CD14-positive monocyte (primary cell): Measurements from ENCODE around the gene GRHL1. TPM values are rescaled to one million over a fixed set of nuclear protein-coding genes. Genes with fewer than 3 reads are reported as not detected.

Experiments
- DNase-seq, 3 donors: peaks; one replicate each; pipeline ENCODE4 v3.0.0-alpha.2; 2011 to 2022
- H2AFZ ChIP-seq: 2 replicates; pipeline ENCODE4 v1.6.0; 2012; ENCODE audit warnings: mild to moderate bottlenecking, low read depth, low read length, inconsistent platforms; ENCODE audit not compliant: insufficient read depth, poor library complexity, severe bottlenecking
- H3K27ac ChIP-seq, 2 donors: 1 replicate in 1 of 2; 2 replicates in 1 of 2; pipeline ENCODE4 v1.5.1; 2012 to 2013; ENCODE audit warnings: low read length in 2 of 2, control low read depth in 1 of 2, inconsistent platforms in 1 of 2, low read depth in 1 of 2, mild to moderate bottlenecking in 1 of 2
- H3K27me3 ChIP-seq, 2 donors: one replicate each; pipeline versions ENCODE4 v1.6.0 to v1.6.1; 2011 to 2013; ENCODE audit warnings: low read length in 2 of 2; ENCODE audit not compliant: control insufficient read depth in 2 of 2, insufficient read depth in 2 of 2
- H3K36me3 ChIP-seq, 2 donors: replicated peaks in 1 of 2; 1 replicate in 1 of 2; 2 replicates in 1 of 2; pipeline versions ENCODE4 v1.5.1 to v1.6.1; 2012 to 2013; ENCODE audit warnings: low read length in 2 of 2, control low read depth in 1 of 2, inconsistent platforms in 1 of 2, mild to moderate bottlenecking in 1 of 2; ENCODE audit not compliant: insufficient read depth in 2 of 2, control insufficient read depth in 1 of 2
- H3K4me1 ChIP-seq, 2 donors: 1 replicate in 1 of 2; 2 replicates in 1 of 2; pipeline versions ENCODE4 v1.5.1 to v1.6.1; 2012 to 2013; ENCODE audit warnings: low read length in 2 of 2, control low read depth in 1 of 2, inconsistent platforms in 1 of 2, mild to moderate bottlenecking in 1 of 2, moderate library complexity in 1 of 2; ENCODE audit not compliant: insufficient read depth in 2 of 2, control insufficient read depth in 1 of 2
- H3K4me2 ChIP-seq: replicated peaks from 2 replicates; pipeline ENCODE3; 2012; ENCODE audit warnings: low read length, moderate library complexity, mild to moderate bottlenecking; ENCODE audit not compliant: poor library complexity, severe bottlenecking; ENCODE audit errors: extremely low read depth
- H3K4me3 ChIP-seq, 3 experiments: fragments of 200-600 bp in 1 of 3; sonication (generic) in 1 of 3; replicated peaks in 1 of 3; 1 replicate in 2 of 3; 2 replicates in 1 of 3; pipeline ENCODE4 v1.5.1; 2011 to 2013; ENCODE audit warnings: low read length in 3 of 3, mild to moderate bottlenecking in 3 of 3, control low read depth in 2 of 3, low read depth in 2 of 3, inconsistent platforms in 1 of 3, moderate library complexity in 1 of 3
- H3K79me2 ChIP-seq: 2 replicates; pipeline ENCODE4 v1.6.0; 2012; ENCODE audit warnings: mild to moderate bottlenecking, control low read depth, inconsistent platforms, low read length, moderate library complexity; ENCODE audit not compliant: insufficient read depth
- H3K9ac ChIP-seq: 2 replicates; pipeline ENCODE4 v1.6.0; 2017; ENCODE audit warnings: low read length, mild to moderate bottlenecking; ENCODE audit not compliant: insufficient read depth, poor library complexity, severe bottlenecking
- H3K9me3 ChIP-seq, 2 donors: replicated peaks in 1 of 2; 1 replicate in 1 of 2; 2 replicates in 1 of 2; pipeline versions ENCODE4 v1.5.1 to v1.6.1; 2012 to 2013; ENCODE audit warnings: low read length in 2 of 2, control low read depth in 1 of 2; ENCODE audit not compliant: control insufficient read depth in 1 of 2, insufficient read depth in 1 of 2
- H4K20me1 ChIP-seq: 2 replicates; pipeline ENCODE4 v1.6.0; 2012; ENCODE audit warnings: mild to moderate bottlenecking, low read length, control low read depth, moderate library complexity; ENCODE audit not compliant: insufficient read depth
- H3K27ac Mint-ChIP-seq, 7 donors: one replicate each; pipeline ENCODE4 v1.8.0; 2020; ENCODE audit warnings: mild to moderate bottlenecking in 7 of 7, mixed read lengths in 7 of 7, moderate library complexity in 6 of 7, inconsistent platforms in 2 of 7
- H3K27me3 Mint-ChIP-seq, 3 donors: one replicate each; pipeline ENCODE4 v1.8.0; 2021 to 2022; ENCODE audit warnings: low read depth in 3 of 3, mild to moderate bottlenecking in 3 of 3, mixed read lengths in 3 of 3, moderate library complexity in 3 of 3, inconsistent platforms in 1 of 3
- H3K36me3 Mint-ChIP-seq, 2 donors: one replicate each; pipeline ENCODE4 v1.8.0; 2020; ENCODE audit warnings: mixed read lengths in 2 of 2, inconsistent platforms in 1 of 2, mild to moderate bottlenecking in 1 of 2
- H3K4me1 Mint-ChIP-seq: one replicate; pipeline ENCODE4 v1.8.0; 2020; ENCODE audit warnings: mild to moderate bottlenecking, mixed read lengths
- H3K4me3 Mint-ChIP-seq, 2 donors: one replicate each; pipeline ENCODE4 v1.8.0; 2020; ENCODE audit warnings: mild to moderate bottlenecking in 2 of 2, mixed read lengths in 2 of 2, moderate library complexity in 1 of 2
- H3K9me3 Mint-ChIP-seq, 7 donors: one replicate each; pipeline ENCODE4 v1.8.0; 2020 to 2022; ENCODE audit warnings: mixed read lengths in 7 of 7, mild to moderate bottlenecking in 6 of 7, moderate library complexity in 6 of 7, inconsistent platforms in 2 of 7
- CTCF ChIP-seq: fragments of 200-600 bp; IDR thresholded peaks from one replicate; pipeline ENCODE4 v1.8.0; 2022; ENCODE audit warnings: antibody characterized with exemption, mild to moderate bottlenecking
- WGBS: methylation state at CpG from one replicate; pipeline ENCODE4 v1.1.5; 2013; ENCODE audit warnings: missing lambda C conversion rate; ENCODE audit not compliant: insufficient coverage; 5-methylcytosine and 5-hydroxymethylcytosine counted together
- intact Hi-C, 2 donors: fragments of 100-400 bp; cut with micrococcal nuclease; formaldehyde crosslinking; loops; one replicate each; pipeline versions ENCODE4 v1.15.0 to v1.15.1; 2023
- polyA plus RNA-seq, 3 donors: library from polyadenylated mRNA; depleted of rRNA in 1 of 3; unstranded in 2 of 3; stranded (reverse) in 1 of 3; fragments of 300-500 nt in 2 of 3; fragments of >200 nt in 1 of 3; fragmentation: Illumina TruSeq in 2 of 3; gene quantifications; 1 replicate in 2 of 3; 2 replicates in 1 of 3; pipeline ENCODE4 v1.2.3, GENCODE V29; 2012 to 2021

Gene GRHL1
- polyA plus RNA-seq, 3 donors, result 0.08 TPM; not detected in 2

GRCh38 chr2:9971105-9971818, 19.8 kb downstream of the GRHL1 start:
- no peak overlapping the region for H2AFZ ChIP-seq
- H3K9ac ChIP-seq, result no peak overlapping the region
- intact Hi-C loops, result no loop called here
- no peak overlapping the region for H3K4me2 ChIP-seq
- no peaks in the 10 kb centered on the region for H3K27me3 ChIP-seq
- TF ChIP-seq CTCF, result no peak
- peaks cover 4 to 6% (median 4%) of the 10 kb centered on the region in 3 donors for H3K27me3 Mint-ChIP-seq
- H3K9me3 ChIP-seq, result no peaks in the 10 kb centered on the region
- no peaks in the 10 kb centered on the region for H3K36me3 Mint-ChIP-seq
- H3K27ac Mint-ChIP-seq, result no peak overlapping the region
- WGBS, result 91% methylated on average over 4 of the region's 9 CpGs
- H3K79me2 ChIP-seq, result no peaks in the 10 kb centered on the region
- no peak overlapping the region for H3K27ac ChIP-seq
- no peak overlapping the region for H3K4me3 ChIP-seq
- H3K4me1 Mint-ChIP-seq, result peaks cover 6% of the 10 kb centered on the region
- no peaks in the 10 kb centered on the region for H4K20me1 ChIP-seq
- H3K4me3 Mint-ChIP-seq, result no peak overlapping the region
- H3K36me3 ChIP-seq, result no peaks in the 10 kb centered on the region
- H3K4me1 ChIP-seq, result no peaks in the 10 kb centered on the region
- no peak for DNase-seq
- H3K9me3 Mint-ChIP-seq, result no peaks in the 10 kb centered on the region

GRCh38 chr2:9971890-9972289, 20.4 kb downstream of the GRHL1 start:
- Histone ChIP-seq H3K79me2 (no peaks in the 10 kb centered on the region), H3K27me3 (no peaks in the 10 kb centered on the region), H3K4me1 (no peaks in the 10 kb centered on the region), H2AFZ (no peak overlapping the region), H3K27ac (no peak overlapping the region), H3K36me3 (no peaks in the 10 kb centered on the region), H3K9me3 (no peaks in the 10 kb centered on the region), H4K20me1 (no peaks in the 10 kb centered on the region), H3K9ac (no peak overlapping the region), H3K4me2 (no peak overlapping the region), H3K4me3 (no peak overlapping the region)
- Mint-ChIP-seq H3K27ac (no peak overlapping the region), H3K9me3 (no peaks in the 10 kb centered on the region), H3K36me3 (no peaks in the 10 kb centered on the region), H3K27me3 (peaks cover 4 to 6% (median 5%) of the 10 kb centered on the region in 3 donors), H3K4me3 (no peak overlapping the region), H3K4me1 (peaks cover 7% of the 10 kb centered on the region)
- no peak for DNase-seq
- no peak for TF ChIP-seq CTCF
- 97% methylated on average over 6 of the region's 6 CpGs for WGBS
- intact Hi-C loops, result no loop called here
